Naive thymus-derived CD4-positive, alpha-beta T cell (primary cell): ENCODE results near the gene GOLM1. TPM values are rescaled to one million over a fixed set of nuclear protein-coding genes. Genes with fewer than 3 reads are reported as not detected.

Source experiments
- ATAC-seq: fragments of 150-1000 bp; cut with Tn5 transposase; 2 replicates; pipeline ENCODE4 v1.10.0; 2021; ENCODE audit warnings: mild to moderate bottlenecking, moderate library complexity
- CTCF ChIA-PET: fragments of 350-600 bp; sonication (Branson Sonifier 250); formaldehyde crosslinking; loops from one replicate; lab custom pipeline; 2021; ENCODE audit warnings: antibody characterized with exemption; lab: Charles Lee
- POLR2A ChIA-PET: fragments of 350-600 bp; sonication (Branson Sonifier 250); formaldehyde crosslinking; loops from one replicate; lab custom pipeline; 2021; ENCODE audit warnings: antibody characterized with exemption, inconsistent platforms; lab: Charles Lee
- DNase-seq, 9 donors: peaks; one replicate each; pipeline versions ENCODE4 v3.0.0 to v3.0.0-alpha.2; 2020 to 2022; ENCODE audit warnings: mixed read lengths in 1 of 9
- H3K27ac ChIP-seq: one replicate; pipeline ENCODE4 v1.7.0; 2013; ENCODE audit warnings: mild to moderate bottlenecking, low read depth, low read length, moderate library complexity
- H3K27me3 ChIP-seq, 2 donors: one replicate each; pipeline ENCODE4 v1.7.0; 2013; ENCODE audit warnings: low read length in 2 of 2, mild to moderate bottlenecking in 2 of 2, moderate library complexity in 2 of 2; ENCODE audit not compliant: control insufficient read depth in 2 of 2, insufficient read depth in 2 of 2
- H3K36me3 ChIP-seq, 3 experiments: 1 replicate in 2 of 3; 2 replicates in 1 of 3; pipeline ENCODE4 v1.7.0; 2013; ENCODE audit warnings: low read length in 3 of 3, mild to moderate bottlenecking in 3 of 3, moderate library complexity in 1 of 3; ENCODE audit not compliant: insufficient read depth in 3 of 3, control insufficient read depth in 2 of 3
- H3K4me1 ChIP-seq, 2 donors: one replicate each; pipeline ENCODE4 v1.7.0; 2013; ENCODE audit warnings: low read length in 2 of 2, mild to moderate bottlenecking in 2 of 2, moderate library complexity in 1 of 2; ENCODE audit not compliant: control insufficient read depth in 2 of 2, insufficient read depth in 2 of 2
- H3K4me3 ChIP-seq: 2 replicates; pipeline ENCODE4 v1.7.0; 2013; ENCODE audit warnings: mild to moderate bottlenecking, low read length
- H3K9me3 ChIP-seq, 3 experiments: 1 replicate in 2 of 3; 2 replicates in 1 of 3; pipeline ENCODE4 v1.7.0; 2013; ENCODE audit warnings: low read length in 3 of 3; ENCODE audit not compliant: control insufficient read depth in 2 of 3
- H3K27ac Mint-ChIP-seq, 9 donors: one replicate each; pipeline ENCODE4 v1.8.0; 2020 to 2022; ENCODE audit warnings: mixed read lengths in 9 of 9, mild to moderate bottlenecking in 8 of 9, moderate library complexity in 5 of 9, inconsistent platforms in 2 of 9
- H3K27me3 Mint-ChIP-seq, 5 donors: one replicate each; pipeline ENCODE4 v1.8.0; 2021 to 2022; ENCODE audit warnings: mixed read lengths in 5 of 5, mild to moderate bottlenecking in 1 of 5
- H3K36me3 Mint-ChIP-seq, 5 donors: one replicate each; pipeline ENCODE4 v1.8.0; 2020 to 2022; ENCODE audit warnings: mixed read lengths in 5 of 5, mild to moderate bottlenecking in 3 of 5, inconsistent platforms in 1 of 5
- H3K4me1 Mint-ChIP-seq, 7 donors: one replicate each; pipeline ENCODE4 v1.8.0; 2020 to 2022; ENCODE audit warnings: mixed read lengths in 7 of 7, mild to moderate bottlenecking in 3 of 7, inconsistent platforms in 1 of 7
- H3K4me3 Mint-ChIP-seq, 10 donors: one replicate each; pipeline ENCODE4 v1.8.0; 2020 to 2022; ENCODE audit warnings: mild to moderate bottlenecking in 10 of 10, mixed read lengths in 10 of 10, moderate library complexity in 6 of 10, inconsistent platforms in 2 of 10
- H3K9me3 Mint-ChIP-seq, 11 donors: one replicate each; pipeline ENCODE4 v1.8.0; 2020 to 2022; ENCODE audit warnings: mixed read lengths in 11 of 11, mild to moderate bottlenecking in 4 of 11, inconsistent platforms in 1 of 11, moderate library complexity in 1 of 11
- intact Hi-C, 2 donors: fragments of 100-400 bp; cut with micrococcal nuclease; formaldehyde crosslinking; loops; one replicate each; pipeline ENCODE4 v1.15.1; 2023
- polyA plus RNA-seq, 2 donors: library from polyadenylated mRNA; unstranded; fragments of 300-500 nt; fragmentation: Illumina TruSeq; gene quantifications; one replicate each; pipeline ENCODE4 v1.2.3, GENCODE V29; 2021
- total RNA-seq, 6 experiments: library from RNA in 5 of 6; stranded (reverse) in 5 of 6; gene quantifications; 1 replicate in 5 of 6; 2 replicates in 1 of 6; pipeline ENCODE4 v1.2.3 and lab custom pipeline; 2021 to 2026

GOLM1 gene
- total and polyA plus RNA-seq, 7 experiments from 2014 or later, result 0.13 to 4.3 (median 1.2) TPM; not detected in 1

DNA sequence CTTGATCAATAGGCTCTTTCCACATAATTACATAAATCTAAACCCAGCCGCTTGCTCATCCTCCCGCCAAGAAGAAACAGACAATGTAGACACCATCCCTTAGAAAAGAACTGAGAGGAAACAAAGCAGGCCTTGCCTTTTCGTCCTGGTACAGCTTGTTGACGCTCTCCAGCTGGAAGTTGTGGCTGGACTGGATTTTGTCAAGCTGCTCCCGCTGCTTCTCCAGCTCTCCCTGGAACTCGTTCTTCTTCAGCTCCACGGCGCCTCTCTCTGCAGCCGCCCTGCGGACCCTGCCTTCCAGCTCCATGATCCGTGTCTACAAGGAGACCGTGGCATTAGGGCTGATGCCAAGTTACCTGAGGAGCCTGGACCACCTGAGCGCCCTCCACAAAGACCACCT, 22.1 kb downstream of the GOLM1 start:
- intact Hi-C loops, result no loop called here
- H3K27ac Mint-ChIP-seq, result no peak overlapping the region

DNA sequence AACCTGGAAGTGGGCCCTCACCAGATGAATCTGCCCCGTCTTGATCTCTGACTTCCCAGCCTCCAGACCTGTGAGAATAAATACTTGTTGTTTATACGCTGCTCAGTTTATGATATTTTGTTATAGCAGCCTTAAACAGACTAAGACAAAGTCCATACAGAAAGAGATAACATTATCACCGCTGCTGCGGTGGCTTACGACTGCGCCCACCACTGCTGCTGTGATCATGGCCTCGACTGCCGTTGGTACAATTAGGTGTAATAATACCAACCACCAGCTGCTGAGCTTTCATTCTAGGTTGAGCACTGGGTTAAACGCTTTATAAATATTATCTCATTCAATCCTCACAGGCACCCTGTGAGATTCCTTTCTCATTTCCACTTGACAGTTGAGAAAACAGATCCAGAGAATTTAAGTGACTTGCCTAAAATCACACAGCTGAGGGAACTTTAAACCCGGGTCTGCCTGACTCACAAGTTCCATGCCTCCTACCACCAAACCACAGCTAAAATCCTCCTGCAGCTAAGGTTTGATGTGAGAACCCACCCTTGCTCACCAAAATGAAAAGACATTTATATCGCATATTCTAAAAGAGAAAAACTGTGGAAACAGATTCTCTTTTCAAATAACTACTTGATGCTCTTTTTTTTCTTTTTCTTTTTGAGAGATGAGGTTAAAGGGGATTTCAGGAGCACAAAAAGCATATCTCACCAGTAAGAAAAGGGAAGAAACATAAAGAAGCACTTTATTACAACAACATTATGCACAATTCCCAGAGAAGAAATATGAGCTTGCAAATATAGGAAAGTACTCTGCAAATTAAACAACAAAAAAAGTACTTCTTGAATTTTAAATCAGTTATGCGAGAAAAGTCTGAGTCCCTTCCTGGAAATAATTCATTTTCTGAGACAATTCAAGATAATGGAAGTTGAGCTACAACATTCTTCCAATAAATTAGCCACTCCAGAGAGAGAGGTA, 23.9 kb downstream of the GOLM1 start:
- Mint-ChIP-seq H3K4me1 (peaks cover 0 to 12% (median 0%) of the 10 kb centered on the region in 7 donors), H3K36me3 (no peaks in the 10 kb centered on the region), H3K9me3 (no peaks in the 10 kb centered on the region), H3K4me3 (peak overlapping the region in 1 of 10 donors; percentile 36), H3K27ac (peak overlapping the region in 2 of 9 donors; percentile 28 to 66), H3K27me3 (no peaks in the 10 kb centered on the region)
- ATAC-seq (no peak), DNase-seq (no peak)
- Histone ChIP-seq H3K27ac (no peak overlapping the region), H3K4me1 (no peaks in the 10 kb centered on the region), H3K9me3 (no peaks in the 10 kb centered on the region), H3K36me3 (no peaks in the 10 kb centered on the region), H3K27me3 (no peaks in the 10 kb centered on the region), H3K4me3 (no peak overlapping the region)
- intact Hi-C loops, result no loop called here
- POLR2A ChIA-PET, result no interaction called here
- CTCF ChIA-PET, result no interaction called here

More for the DNA sequence above, 22.1 kb downstream of the GOLM1 start:
- Mint-ChIP-seq H3K4me3 (no peak overlapping the region), H3K9me3 (no peaks in the 10 kb centered on the region), H3K4me1 (peaks cover 0 to 12% (median 0%) of the 10 kb centered on the region in 7 donors), H3K36me3 (no peaks in the 10 kb centered on the region), H3K27me3 (peaks cover 0 to under 1% (median 0%) of the 10 kb centered on the region in 5 donors)
- POLR2A ChIA-PET, result no interaction called here
- CTCF ChIA-PET, result no interaction called here
- DNase-seq (no peak), ATAC-seq (no peak)
- H3K27ac ChIP-seq, result no peak overlapping the region
- H3K4me1 ChIP-seq, result no peaks in the 10 kb centered on the region
- H3K27me3 ChIP-seq, result no peaks in the 10 kb centered on the region
- no peaks in the 10 kb centered on the region for H3K9me3 ChIP-seq
- no peaks in the 10 kb centered on the region for H3K36me3 ChIP-seq
- H3K4me3 ChIP-seq, result no peak overlapping the region

DNA sequence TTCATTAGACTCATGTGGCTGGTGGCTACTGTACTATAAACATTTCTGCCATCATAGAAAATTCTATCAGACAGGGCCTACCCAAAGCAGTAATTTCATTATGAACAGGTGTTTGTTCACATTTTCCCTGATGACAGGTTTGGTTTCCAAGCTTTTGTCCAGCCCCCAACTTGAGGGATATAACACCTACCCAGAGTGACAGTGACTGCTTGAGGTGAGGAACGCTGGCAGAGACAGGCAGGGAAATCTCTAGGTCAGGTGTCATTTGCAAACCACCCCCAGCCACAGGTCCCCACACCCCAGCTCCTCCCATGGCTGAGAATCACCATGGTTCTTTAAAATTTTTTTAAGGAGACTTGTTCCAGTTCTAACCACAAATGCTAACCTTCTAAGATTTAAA, 25.5 kb downstream of the GOLM1 start:
- Histone ChIP-seq H3K27ac (no peak overlapping the region), H3K4me3 (no peak overlapping the region), H3K27me3 (no peaks in the 10 kb centered on the region), H3K4me1 (no peaks in the 10 kb centered on the region), H3K9me3 (no peaks in the 10 kb centered on the region), H3K36me3 (no peaks in the 10 kb centered on the region)
- ChIA-PET CTCF (interaction anchor here (0.7 kb wide), 1 partner anchor 103 kb away, joined by 4 read pairs; no protein-coding TSS in a partner anchor), POLR2A (no interaction called here)
- H3K27ac Mint-ChIP-seq, result no peak overlapping the region
- no peaks in the 10 kb centered on the region for H3K36me3 Mint-ChIP-seq
- H3K4me1 Mint-ChIP-seq, result peaks cover 0 to 12% (median 0%) of the 10 kb centered on the region in 7 donors
- DNase-seq (no peak), ATAC-seq (no peak)
- H3K9me3 Mint-ChIP-seq, result no peaks in the 10 kb centered on the region
- H3K27me3 Mint-ChIP-seq, result no peaks in the 10 kb centered on the region
- intact Hi-C loops, result no loop called here
- no peak overlapping the region for H3K4me3 Mint-ChIP-seq

DNA sequence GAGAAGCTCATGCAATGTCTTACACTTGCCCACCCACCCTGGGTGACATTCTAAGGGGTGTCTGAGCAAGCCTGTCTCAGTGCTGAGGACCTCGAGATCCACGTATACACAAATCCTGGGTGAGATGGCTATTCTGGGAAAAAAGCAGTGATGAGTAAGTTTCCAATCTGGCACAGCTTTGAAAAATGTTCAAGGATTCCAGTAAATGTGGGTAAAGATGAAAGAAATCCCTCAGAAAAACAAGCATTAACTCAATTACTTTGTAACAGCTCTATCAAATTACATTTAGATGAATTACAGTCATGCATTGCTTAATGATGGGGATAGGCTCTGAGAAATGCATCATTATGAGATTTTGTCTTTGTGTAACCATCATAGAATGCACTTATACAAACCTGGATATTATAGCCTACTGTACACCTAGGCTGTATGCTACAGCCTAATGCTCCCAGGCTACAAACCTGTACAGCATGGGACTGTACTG, 26.9 kb downstream of the GOLM1 start:
- CTCF ChIA-PET, result interaction anchor here (0.8 kb wide), 1 partner anchor 1237 kb away, joined by 3 read pairs; no protein-coding TSS in a partner anchor
- Mint-ChIP-seq H3K36me3 (no peaks in the 10 kb centered on the region), H3K27me3 (no peaks in the 10 kb centered on the region), H3K4me3 (no peak overlapping the region), H3K27ac (no peak overlapping the region), H3K4me1 (peaks cover 0 to 12% (median 0%) of the 10 kb centered on the region in 7 donors), H3K9me3 (no peaks in the 10 kb centered on the region)
- intact Hi-C loops, result no loop called here
- no peak for DNase-seq
- POLR2A ChIA-PET, result no interaction called here
- Histone ChIP-seq H3K27ac (no peak overlapping the region), H3K9me3 (no peaks in the 10 kb centered on the region), H3K4me3 (no peak overlapping the region), H3K36me3 (no peaks in the 10 kb centered on the region), H3K27me3 (no peaks in the 10 kb centered on the region), H3K4me1 (no peaks in the 10 kb centered on the region)
- no peak for ATAC-seq

DNA sequence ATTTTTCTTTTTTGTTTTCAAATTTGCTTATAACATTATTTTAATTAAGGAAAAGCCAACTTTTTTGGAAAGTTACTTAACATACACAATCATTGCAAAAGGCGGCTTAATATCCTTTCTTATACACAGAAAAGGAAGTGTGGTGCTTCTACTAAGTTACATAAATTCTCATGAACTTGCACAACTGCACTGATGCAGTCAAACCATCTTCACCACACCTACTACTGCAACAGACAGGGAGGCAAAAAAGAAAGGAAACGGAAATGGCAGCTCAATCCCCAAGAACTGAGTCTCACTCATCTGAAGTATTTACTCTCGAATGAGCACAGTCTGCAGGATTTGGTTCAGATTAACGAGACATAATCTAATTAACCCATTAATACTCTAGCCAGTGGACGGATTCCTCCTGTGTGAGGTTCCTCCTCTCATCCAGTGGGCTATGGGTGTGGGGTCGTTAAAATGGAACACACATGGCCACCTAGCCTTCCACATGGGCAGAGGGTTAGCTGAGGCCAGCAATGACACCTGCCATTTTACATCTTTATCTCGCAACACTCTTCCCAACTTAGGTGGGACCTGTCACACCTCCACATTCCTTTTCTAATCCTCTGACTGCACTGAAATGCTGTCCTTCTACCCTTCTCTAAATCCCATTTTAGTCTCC, 30.0 kb downstream of the GOLM1 start:
- no peaks in the 10 kb centered on the region for H3K36me3 ChIP-seq
- no peaks in the 10 kb centered on the region for H3K36me3 Mint-ChIP-seq
- ATAC-seq (peak; percentile 62), DNase-seq (no peak)
- CTCF ChIA-PET, result no interaction called here
- H3K27me3 Mint-ChIP-seq, result peaks cover 0 to 4% (median 0%) of the 10 kb centered on the region in 5 donors
- no peak overlapping the region for H3K27ac ChIP-seq
- no peak overlapping the region for H3K27ac Mint-ChIP-seq
- no peak overlapping the region for H3K4me3 Mint-ChIP-seq
- no peaks in the 10 kb centered on the region for H3K9me3 ChIP-seq
- no peaks in the 10 kb centered on the region for H3K4me1 ChIP-seq
- no peaks in the 10 kb centered on the region for H3K9me3 Mint-ChIP-seq
- no peaks in the 10 kb centered on the region for H3K27me3 ChIP-seq
- intact Hi-C loops, result no loop called here
- POLR2A ChIA-PET, result no interaction called here
- no peaks in the 10 kb centered on the region for H3K4me1 Mint-ChIP-seq
- no peak overlapping the region for H3K4me3 ChIP-seq

DNA sequence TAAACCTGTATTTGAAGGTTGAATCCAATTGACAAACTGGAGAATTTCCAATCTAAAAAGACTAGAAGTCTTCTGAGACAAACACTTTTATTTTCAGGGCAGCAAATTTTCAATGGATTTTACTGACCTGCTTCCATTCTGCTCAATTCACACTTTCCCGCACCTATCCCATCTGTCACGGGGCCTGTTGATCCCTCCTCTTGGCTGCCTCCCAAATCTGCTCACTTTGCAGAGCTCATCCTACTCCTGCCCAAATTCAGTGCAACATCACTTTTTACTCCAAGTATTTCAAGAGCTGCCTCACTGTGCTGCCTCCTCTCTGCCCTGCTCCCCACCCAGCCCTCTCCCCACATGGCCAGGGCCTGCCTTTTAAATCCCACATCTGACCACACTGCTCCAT, 35.1 kb downstream of the GOLM1 start:
- no peak for DNase-seq
- no peaks in the 10 kb centered on the region for H3K36me3 Mint-ChIP-seq
- no peaks in the 10 kb centered on the region for H3K9me3 ChIP-seq
- H3K9me3 Mint-ChIP-seq, result peaks cover 0 to under 1% (median 0%) of the 10 kb centered on the region in 11 donors
- intact Hi-C loops, result no loop called here
- no peaks in the 10 kb centered on the region for H3K36me3 ChIP-seq
- H3K27me3 Mint-ChIP-seq, result peaks cover 0 to 22% (median 6%) of the 10 kb centered on the region in 5 donors
- ChIA-PET CTCF (no interaction called here), POLR2A (no interaction called here)
- no peak for ATAC-seq
- no peak overlapping the region for H3K27ac ChIP-seq
- no peaks in the 10 kb centered on the region for H3K4me1 ChIP-seq
- H3K27ac Mint-ChIP-seq, result no peak overlapping the region
- no peak overlapping the region for H3K4me3 Mint-ChIP-seq
- peaks cover 0 to 7% (median 0%) of the 10 kb centered on the region in 7 donors for H3K4me1 Mint-ChIP-seq
- H3K27me3 ChIP-seq, result no peaks in the 10 kb centered on the region
- no peak overlapping the region for H3K4me3 ChIP-seq
